ENCODE measurements around the gene SRPX.

The SRPX gene

GRCh38 chrX:38129366-38129765 is 91.3 kb downstream of the SRPX start:
- DNase-seq = no peak

- DNase-seq = no peak
These were observed 92.7 kb downstream of the SRPX start for GRCh38 chrX:38127961-38128360.

- no peak for DNase-seq
These were observed 94.5 kb downstream of the SRPX start for GRCh38 chrX:38126179-38126578.

- no peak for DNase-seq
These were observed 96.7 kb downstream of the SRPX start for GRCh38 chrX:38124000-38124399.

- DNase-seq = no peak
These were observed 103.2 kb downstream of the SRPX start for GRCh38 chrX:38117485-38117884.

- DNase-seq = peak in 1 of 3 experiments; percentile 16
These were observed 104.0 kb downstream of the SRPX start for GRCh38 chrX:38116706-38117105.

GRCh38 chrX:38112566-38112965 is 108.1 kb downstream of the SRPX start:
- peak; percentile 15 to 56 (median 52) for DNase-seq

GRCh38 chrX:38111196-38111595 is 109.5 kb downstream of the SRPX start:
- no peak for DNase-seq

- no peak for DNase-seq
These were observed 110.4 kb downstream of the SRPX start for GRCh38 chrX:38110231-38110630.

GRCh38 chrX:38109042-38109898 is 111.4 kb downstream of the SRPX start:
- DNase-seq = no peak

GRCh38 chrX:38108364-38108763 is 112.3 kb downstream of the SRPX start:
- DNase-seq = no peak

GRCh38 chrX:38106991-38107655 is 113.5 kb downstream of the SRPX start:
- DNase-seq = no peak

GRCh38 chrX:38105216-38105725 is 115.4 kb downstream of the SRPX start:
- DNase-seq = no peak

- DNase-seq = no peak
These were observed 116.5 kb downstream of the SRPX start for GRCh38 chrX:38103857-38104812.

- DNase-seq = no peak
These were observed 117.8 kb downstream of the SRPX start for GRCh38 chrX:38102875-38103274.

- no peak for DNase-seq
These were observed 118.4 kb downstream of the SRPX start for GRCh38 chrX:38102240-38102639.

GRCh38 chrX:38099688-38100087 is 121.0 kb downstream of the SRPX start:
- DNase-seq = no peak
